HEK293 (cell line): ENCODE results near the gene MALT1.

Experiments used
- CTCF ChIA-PET: fragments of 350-600 bp; formaldehyde crosslinking; extraction: SDS; loops from one replicate; lab custom pipeline; 2021; ENCODE audit warnings: antibody characterized with exemption; lab: Yijun Ruan, JAX
- POLR2A ChIA-PET: fragments of 300-600 bp; formaldehyde crosslinking; extraction: SDS; loops from one replicate; lab custom pipeline; 2020; ENCODE audit warnings: antibody characterized with exemption, inconsistent platforms; lab: Yijun Ruan, JAX
- H3K27ac ChIP-seq: fragments of 200-500 bp; sonication (Bioruptor generic); 2 replicates; pipeline ENCODE4 v1.5.1; 2014; ENCODE audit warnings: low read depth, low read length, control low read depth, inconsistent platforms; ENCODE audit errors: extremely low read depth
- H3K36me3 ChIP-seq, 2 experiments: fragments of 200-500 bp in 1 of 2; sonication (Bioruptor generic) in 1 of 2; 1 replicate in 1 of 2; 2 replicates in 1 of 2; pipeline ENCODE4 v1.5.1; 2014 to 2017; ENCODE audit warnings: inconsistent platforms in 2 of 2, low read length in 2 of 2; ENCODE audit not compliant: control insufficient read depth in 2 of 2, insufficient read depth in 1 of 2
- H3K4me1 ChIP-seq: fragments of 200-500 bp; sonication (Bioruptor generic); 2 replicates; pipeline ENCODE4 v1.5.1; 2014; ENCODE audit warnings: mild to moderate bottlenecking, low read length, inconsistent platforms; ENCODE audit not compliant: control insufficient read depth, insufficient read depth
- H3K4me3 ChIP-seq: 2 replicates; pipeline ENCODE4 v1.5.1; 2011; ENCODE audit warnings: low read depth, mild to moderate bottlenecking, control low read depth, low read length, moderate library complexity
- H3K9me3 ChIP-seq: fragments of 200-500 bp; sonication (Bioruptor generic); 2 replicates; pipeline ENCODE4 v1.5.1; 2014; ENCODE audit warnings: low read depth, low read length, inconsistent platforms; ENCODE audit not compliant: control insufficient read depth, insufficient read depth
- FEZF1 ChIP-seq: fragments of 450-650 bp; formaldehyde crosslinking; IDR thresholded peaks from 2 replicates; pipeline ENCODE4 v1.5.1; 2016; ENCODE audit warnings: missing biosample characterization, missing genetic modification characterization
- MEIS1 ChIP-seq: sonication (generic); formaldehyde crosslinking; IDR thresholded peaks from 2 replicates; pipeline ENCODE4 v1.8.1; 2022; ENCODE audit warnings: missing genetic modification reagents, mild to moderate bottlenecking, borderline replicate concordance
- SALL2 ChIP-seq: fragments of 450-650 bp; formaldehyde crosslinking; IDR thresholded peaks from 2 replicates; pipeline ENCODE4 v1.5.0; 2017; ENCODE audit warnings: missing biosample characterization, mild to moderate bottlenecking, missing genetic modification characterization, borderline replicate concordance
- SP2 ChIP-seq: fragments of 450-650 bp; formaldehyde crosslinking; IDR thresholded peaks from 2 replicates; pipeline ENCODE4 v1.5.1; 2016; ENCODE audit warnings: missing biosample characterization, missing genetic modification characterization
- TCF7L2 ChIP-seq: IDR thresholded peaks from 2 replicates; pipeline ENCODE4 v1.6.1; 2011; ENCODE audit warnings: low read depth, mild to moderate bottlenecking, inconsistent platforms, low read length, moderate library complexity, borderline replicate concordance
- TRIM28 ChIP-seq: IDR thresholded peaks from 2 replicates; pipeline ENCODE4 v1.6.1; 2011; ENCODE audit warnings: low read length, control low read depth, borderline replicate concordance
- ZEB2 ChIP-seq: fragments of 450-650 bp; formaldehyde crosslinking; IDR thresholded peaks from 2 replicates; pipeline ENCODE4 v1.5.1; 2016; ENCODE audit warnings: missing biosample characterization, missing genetic modification characterization
- ZNF174 ChIP-seq: fragments of 450-650 bp; formaldehyde crosslinking; IDR thresholded peaks from 2 replicates; pipeline ENCODE4 v1.5.0; 2017; ENCODE audit warnings: missing biosample characterization, mild to moderate bottlenecking, missing genetic modification characterization
- ZNF248 ChIP-seq: fragments of 450-650 bp; formaldehyde crosslinking; IDR thresholded peaks from 2 replicates; pipeline ENCODE4 v1.5.1; 2017; ENCODE audit warnings: missing biosample characterization, missing genetic modification characterization
- ZNF266 ChIP-seq: fragments of 450-650 bp; formaldehyde crosslinking; IDR thresholded peaks from 2 replicates; pipeline ENCODE4 v1.5.1; 2016; ENCODE audit warnings: missing biosample characterization, missing genetic modification characterization, low read depth
- ZNF391 ChIP-seq: fragments of 450-650 bp; formaldehyde crosslinking; IDR thresholded peaks from 2 replicates; pipeline ENCODE4 v1.5.1; 2016; ENCODE audit warnings: low read depth, missing biosample characterization, missing genetic modification characterization, borderline replicate concordance
- ZNF404 ChIP-seq: fragments of 450-650 bp; formaldehyde crosslinking; IDR thresholded peaks from 2 replicates; pipeline ENCODE4 v1.5.1; 2017; ENCODE audit warnings: missing biosample characterization, missing genetic modification characterization
- ZNF701 ChIP-seq: fragments of 450-650 bp; formaldehyde crosslinking; IDR thresholded peaks from 2 replicates; pipeline ENCODE4 v1.5.1; 2016; ENCODE audit warnings: missing biosample characterization, missing genetic modification characterization
- ZNF707 ChIP-seq: fragments of 450-650 bp; formaldehyde crosslinking; IDR thresholded peaks from 2 replicates; pipeline ENCODE4 v1.5.1; 2016; ENCODE audit warnings: missing biosample characterization, missing genetic modification characterization
- ZNF777 ChIP-seq: fragments of 450-650 bp; formaldehyde crosslinking; IDR thresholded peaks from 2 replicates; pipeline ENCODE4 v1.5.1; 2017; ENCODE audit warnings: missing biosample characterization, missing genetic modification characterization, borderline replicate concordance
- TF ChIP-seq, protein P1 (sequence below): fragments of 450-650 bp; formaldehyde crosslinking; IDR thresholded peaks from 2 replicates; pipeline ENCODE4 v1.5.1; 2017; ENCODE audit warnings: missing biosample characterization, missing genetic modification characterization
- TF ChIP-seq, protein P2 (sequence below): fragments of 450-650 bp; formaldehyde crosslinking; IDR thresholded peaks from 2 replicates; pipeline ENCODE4 v1.5.1; 2016; ENCODE audit warnings: missing biosample characterization, missing genetic modification characterization
- TF ChIP-seq, protein P3 (sequence below): fragments of 450-650 bp; formaldehyde crosslinking; IDR thresholded peaks from 2 replicates; pipeline ENCODE4 v1.5.1; 2017; ENCODE audit warnings: missing biosample characterization, missing genetic modification characterization
- TF ChIP-seq, protein P4 (sequence below): fragments of 450-650 bp; formaldehyde crosslinking; IDR thresholded peaks from 2 replicates; pipeline ENCODE4 v1.5.1; 2016; ENCODE audit warnings: missing biosample characterization, missing genetic modification characterization
- TF ChIP-seq, protein P5 (sequence below): fragments of 450-650 bp; formaldehyde crosslinking; IDR thresholded peaks from 2 replicates; pipeline ENCODE4 v1.5.1; 2016; ENCODE audit warnings: missing biosample characterization, missing genetic modification characterization

Gene MALT1

DNA sequence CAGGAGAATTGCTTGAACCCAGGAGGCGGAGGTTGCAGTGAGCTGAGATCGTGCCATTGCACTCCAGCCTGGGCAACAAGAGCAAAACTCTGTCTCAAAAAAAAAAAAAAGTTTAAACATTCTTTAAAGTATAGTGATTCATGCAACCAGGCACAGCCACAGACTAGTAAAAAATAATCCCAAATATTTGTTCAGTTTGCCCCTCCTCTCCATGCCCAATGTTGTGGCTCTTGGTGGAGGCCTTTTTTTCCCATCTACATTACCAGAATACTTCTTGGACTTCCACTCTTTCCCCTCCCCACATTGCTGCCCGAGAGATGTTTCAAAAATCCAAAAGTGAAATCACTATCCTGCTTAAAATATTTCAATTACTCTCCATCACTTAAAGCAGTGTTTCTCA is 5.1 kb upstream of the MALT1 start (continued):
- TF ChIP-seq, protein P1, sequence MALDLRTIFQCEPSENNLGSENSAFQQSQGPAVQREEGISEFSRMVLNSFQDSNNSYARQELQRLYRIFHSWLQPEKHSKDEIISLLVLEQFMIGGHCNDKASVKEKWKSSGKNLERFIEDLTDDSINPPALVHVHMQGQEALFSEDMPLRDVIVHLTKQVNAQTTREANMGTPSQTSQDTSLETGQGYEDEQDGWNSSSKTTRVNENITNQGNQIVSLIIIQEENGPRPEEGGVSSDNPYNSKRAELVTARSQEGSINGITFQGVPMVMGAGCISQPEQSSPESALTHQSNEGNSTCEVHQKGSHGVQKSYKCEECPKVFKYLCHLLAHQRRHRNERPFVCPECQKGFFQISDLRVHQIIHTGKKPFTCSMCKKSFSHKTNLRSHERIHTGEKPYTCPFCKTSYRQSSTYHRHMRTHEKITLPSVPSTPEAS (tag by site-specific recombination): no peak
- TF ChIP-seq, all 188 proteins: peak for 0

DNA sequence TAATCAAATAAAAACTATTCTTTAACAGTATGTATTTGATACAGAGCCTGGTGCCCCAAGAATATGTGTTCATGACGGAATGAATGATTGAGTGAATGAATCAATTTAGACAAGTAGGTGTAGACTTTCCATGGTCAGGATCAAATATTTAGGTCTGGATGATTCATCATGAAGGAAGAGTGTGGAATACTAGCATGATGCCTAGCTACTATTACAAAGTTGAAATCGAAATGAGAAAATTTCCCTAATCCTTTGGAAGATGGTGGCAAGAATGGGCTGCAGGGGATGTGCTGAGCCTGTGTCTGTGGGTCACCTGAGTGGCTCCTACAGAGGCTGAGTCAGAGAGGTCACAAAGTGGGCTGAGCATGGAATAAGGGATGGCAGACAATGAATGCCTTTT is 3.1 kb upstream of the MALT1 start:
- H3K9me3 ChIP-seq: no peaks in the 10 kb centered on the region
- peaks cover 21% of the 10 kb centered on the region for H3K4me1 ChIP-seq
- no peaks in the 10 kb centered on the region; a peak in 1 of 3 replicates for H3K36me3 ChIP-seq
- H3K4me3 ChIP-seq: no peak overlapping the region
- no peak overlapping the region for H3K27ac ChIP-seq
- POLR2A ChIA-PET: no interaction called here
- TF ChIP-seq ZEB2 (no peak), ZNF701 (tag by site-specific recombination) (no peak), ZNF266 (no peak), ZNF707 (tag by site-specific recombination) (no peak), ZNF174 (tag by site-specific recombination) (no peak), TRIM28 (no peak), ZNF391 (no peak)
- TF ChIP-seq, protein P2, sequence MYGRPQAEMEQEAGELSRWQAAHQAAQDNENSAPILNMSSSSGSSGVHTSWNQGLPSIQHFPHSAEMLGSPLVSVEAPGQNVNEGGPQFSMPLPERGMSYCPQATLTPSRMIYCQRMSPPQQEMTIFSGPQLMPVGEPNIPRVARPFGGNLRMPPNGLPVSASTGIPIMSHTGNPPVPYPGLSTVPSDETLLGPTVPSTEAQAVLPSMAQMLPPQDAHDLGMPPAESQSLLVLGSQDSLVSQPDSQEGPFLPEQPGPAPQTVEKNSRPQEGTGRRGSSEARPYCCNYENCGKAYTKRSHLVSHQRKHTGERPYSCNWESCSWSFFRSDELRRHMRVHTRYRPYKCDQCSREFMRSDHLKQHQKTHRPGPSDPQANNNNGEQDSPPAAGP (tag by site-specific recombination): no peak
- TF ChIP-seq, protein P1 (tag by site-specific recombination): no peak
- CTCF ChIA-PET: interaction anchor here (0.9 to 1.4 kb wide), 2 partner anchors 9 to 96 kb away, joined by 3 to 10 read pairs; no protein-coding TSS in a partner anchor

DNA sequence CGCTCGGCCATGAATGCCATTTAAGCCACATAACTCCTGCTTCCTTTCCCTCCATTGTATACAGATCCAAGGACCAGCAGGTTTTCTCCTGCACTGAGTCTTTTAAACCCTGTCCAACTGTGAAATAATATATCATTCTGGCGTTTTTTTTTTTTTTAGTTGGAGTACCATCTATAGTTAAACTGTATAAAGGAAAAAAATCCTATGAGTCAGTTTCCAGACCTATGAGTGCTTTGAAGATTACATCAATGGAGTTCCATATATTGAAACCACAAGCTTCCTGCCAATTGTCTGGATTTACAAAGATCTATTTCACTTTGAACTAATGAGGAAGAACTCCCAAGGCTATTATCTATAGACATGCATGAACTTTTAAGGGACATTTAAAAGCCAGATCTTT is 2.4 kb upstream of the MALT1 start:
- Histone ChIP-seq H3K4me3 (no peak overlapping the region), H3K27ac (no peak overlapping the region), H3K9me3 (no peaks in the 10 kb centered on the region), H3K4me1 (peaks cover 25% of the 10 kb centered on the region), H3K36me3 (no peaks in the 10 kb centered on the region; a peak in 1 of 3 replicates)
- TF ChIP-seq, protein P3, sequence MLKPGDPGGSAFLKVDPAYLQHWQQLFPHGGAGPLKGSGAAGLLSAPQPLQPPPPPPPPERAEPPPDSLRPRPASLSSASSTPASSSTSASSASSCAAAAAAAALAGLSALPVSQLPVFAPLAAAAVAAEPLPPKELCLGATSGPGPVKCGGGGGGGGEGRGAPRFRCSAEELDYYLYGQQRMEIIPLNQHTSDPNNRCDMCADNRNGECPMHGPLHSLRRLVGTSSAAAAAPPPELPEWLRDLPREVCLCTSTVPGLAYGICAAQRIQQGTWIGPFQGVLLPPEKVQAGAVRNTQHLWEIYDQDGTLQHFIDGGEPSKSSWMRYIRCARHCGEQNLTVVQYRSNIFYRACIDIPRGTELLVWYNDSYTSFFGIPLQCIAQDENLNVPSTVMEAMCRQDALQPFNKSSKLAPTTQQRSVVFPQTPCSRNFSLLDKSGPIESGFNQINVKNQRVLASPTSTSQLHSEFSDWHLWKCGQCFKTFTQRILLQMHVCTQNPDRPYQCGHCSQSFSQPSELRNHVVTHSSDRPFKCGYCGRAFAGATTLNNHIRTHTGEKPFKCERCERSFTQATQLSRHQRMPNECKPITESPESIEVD (tag by site-specific recombination): peak; percentile 43; the same call in 1 of the 2 replicates
- TF ChIP-seq, protein P4, sequence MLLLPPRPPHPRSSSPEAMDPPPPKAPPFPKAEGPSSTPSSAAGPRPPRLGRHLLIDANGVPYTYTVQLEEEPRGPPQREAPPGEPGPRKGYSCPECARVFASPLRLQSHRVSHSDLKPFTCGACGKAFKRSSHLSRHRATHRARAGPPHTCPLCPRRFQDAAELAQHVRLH: no peak
- ChIA-PET CTCF (interaction anchor here (1.0 kb wide), 2 partner anchors 25 to 139 kb away, joined by 3 read pairs; no protein-coding TSS in a partner anchor), POLR2A (interaction anchor here (0.7 kb wide), 2 partner anchors 144 to 691 kb away, joined by 5 to 10 read pairs; no protein-coding TSS in a partner anchor)

DNA sequence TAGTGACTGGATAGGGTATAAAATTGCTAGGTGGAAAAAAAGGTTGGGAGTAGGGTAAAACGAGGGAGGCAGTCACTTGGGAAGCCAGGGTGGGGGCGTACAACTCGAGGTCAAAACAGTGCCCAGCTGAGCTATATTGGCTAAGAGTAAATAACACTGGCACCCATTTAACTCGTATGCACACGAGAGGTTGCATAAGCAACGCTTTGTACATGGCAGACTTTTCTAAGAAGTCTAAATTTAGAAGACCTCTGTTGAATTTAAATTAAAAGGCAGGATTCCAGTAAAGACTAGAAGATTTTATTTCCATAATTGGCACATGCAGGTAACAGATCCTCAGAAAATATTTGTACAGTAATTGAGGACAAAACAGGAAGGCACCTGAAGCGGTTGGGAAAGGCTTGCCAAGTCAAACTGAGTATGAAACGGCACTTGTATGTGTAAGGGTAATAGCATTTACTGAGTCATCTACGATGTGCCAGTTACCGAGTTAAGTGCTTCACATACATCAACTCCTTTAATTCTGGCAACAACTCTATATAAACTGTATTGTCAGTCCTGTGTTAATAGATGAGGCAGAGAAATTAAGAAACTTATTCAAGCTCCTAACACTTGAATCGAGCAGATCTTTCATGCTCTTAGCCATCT is 1.4 kb upstream of the MALT1 start:
- POLR2A ChIA-PET: interaction anchor here (1.3 to 2.7 kb wide), 3 partner anchors 11 to 149 kb away, joined by 4 to 36 read pairs (median 13); no protein-coding TSS in a partner anchor
- TF ChIP-seq SP2 (no peak), SALL2 (no peak), ZNF404 (tag by site-specific recombination) (no peak), TCF7L2 (no peak), ZNF777 (tag by site-specific recombination) (no peak), MEIS1 (CRISPR knock-in tag) (no peak), FEZF1 (tag by site-specific recombination) (no peak), ZNF248 (tag by site-specific recombination) (no peak)
- TF ChIP-seq, protein P5, sequence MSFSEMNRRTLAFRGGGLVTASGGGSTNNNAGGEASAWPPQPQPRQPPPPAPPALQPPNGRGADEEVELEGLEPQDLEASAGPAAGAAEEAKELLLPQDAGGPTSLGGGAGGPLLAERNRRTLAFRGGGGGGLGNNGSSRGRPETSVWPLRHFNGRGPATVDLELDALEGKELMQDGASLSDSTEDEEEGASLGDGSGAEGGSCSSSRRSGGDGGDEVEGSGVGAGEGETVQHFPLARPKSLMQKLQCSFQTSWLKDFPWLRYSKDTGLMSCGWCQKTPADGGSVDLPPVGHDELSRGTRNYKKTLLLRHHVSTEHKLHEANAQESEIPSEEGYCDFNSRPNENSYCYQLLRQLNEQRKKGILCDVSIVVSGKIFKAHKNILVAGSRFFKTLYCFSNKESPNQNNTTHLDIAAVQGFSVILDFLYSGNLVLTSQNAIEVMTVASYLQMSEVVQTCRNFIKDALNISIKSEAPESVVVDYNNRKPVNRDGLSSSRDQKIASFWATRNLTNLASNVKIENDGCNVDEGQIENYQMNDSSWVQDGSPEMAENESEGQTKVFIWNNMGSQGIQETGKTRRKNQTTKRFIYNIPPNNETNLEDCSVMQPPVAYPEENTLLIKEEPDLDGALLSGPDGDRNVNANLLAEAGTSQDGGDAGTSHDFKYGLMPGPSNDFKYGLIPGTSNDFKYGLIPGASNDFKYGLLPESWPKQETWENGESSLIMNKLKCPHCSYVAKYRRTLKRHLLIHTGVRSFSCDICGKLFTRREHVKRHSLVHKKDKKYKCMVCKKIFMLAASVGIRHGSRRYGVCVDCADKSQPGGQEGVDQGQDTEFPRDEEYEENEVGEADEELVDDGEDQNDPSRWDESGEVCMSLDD (tag by site-specific recombination): no peak
- Histone ChIP-seq H3K4me1 (peaks cover 33% of the 10 kb centered on the region), H3K36me3 (no peaks in the 10 kb centered on the region; a peak in 1 of 3 replicates), H3K9me3 (no peaks in the 10 kb centered on the region), H3K4me3 (no peak overlapping the region), H3K27ac (peak overlapping the region; percentile 62; the same call in 1 of the 2 replicates)
- CTCF ChIA-PET: interaction anchor here (0.5 to 3.2 kb wide), 5 partner anchors 93 to 140 kb away, joined by 3 to 18 read pairs (median 3); no protein-coding TSS in a partner anchor
